Thyroid gland (tissue), 4 donors: ENCODE data around the gene SPRTN.

Experiments used
- POLR2A ChIP-seq, 2 donors: fragments of 450-650 bp; IDR thresholded peaks; one replicate each; pipeline ENCODE4 v1.6.1; 2017; ENCODE audit warnings: antibody characterized with exemption in 2 of 2, mild to moderate bottlenecking in 2 of 2, moderate library complexity in 1 of 2
- TF ChIP-seq, protein P1 (sequence below), 6 experiments: fragments of 200-600 bp in 3 of 6; fragments of 450-650 bp in 3 of 6; sonication (generic) in 3 of 6; IDR thresholded peaks; one replicate each; pipeline ENCODE4 v1.5.1; 2016 to 2019; ENCODE audit warnings: antibody characterized with exemption in 6 of 6, mild to moderate bottlenecking in 2 of 6, inconsistent platforms in 1 of 6, moderate library complexity in 1 of 6

GRCh38 chr1:231338270-231339128 is at the start of gene SPRTN:
- no peak for TF ChIP-seq POLR2A (IDR thresholded peaks at IDR 0.05)
- TF ChIP-seq, protein P1, sequence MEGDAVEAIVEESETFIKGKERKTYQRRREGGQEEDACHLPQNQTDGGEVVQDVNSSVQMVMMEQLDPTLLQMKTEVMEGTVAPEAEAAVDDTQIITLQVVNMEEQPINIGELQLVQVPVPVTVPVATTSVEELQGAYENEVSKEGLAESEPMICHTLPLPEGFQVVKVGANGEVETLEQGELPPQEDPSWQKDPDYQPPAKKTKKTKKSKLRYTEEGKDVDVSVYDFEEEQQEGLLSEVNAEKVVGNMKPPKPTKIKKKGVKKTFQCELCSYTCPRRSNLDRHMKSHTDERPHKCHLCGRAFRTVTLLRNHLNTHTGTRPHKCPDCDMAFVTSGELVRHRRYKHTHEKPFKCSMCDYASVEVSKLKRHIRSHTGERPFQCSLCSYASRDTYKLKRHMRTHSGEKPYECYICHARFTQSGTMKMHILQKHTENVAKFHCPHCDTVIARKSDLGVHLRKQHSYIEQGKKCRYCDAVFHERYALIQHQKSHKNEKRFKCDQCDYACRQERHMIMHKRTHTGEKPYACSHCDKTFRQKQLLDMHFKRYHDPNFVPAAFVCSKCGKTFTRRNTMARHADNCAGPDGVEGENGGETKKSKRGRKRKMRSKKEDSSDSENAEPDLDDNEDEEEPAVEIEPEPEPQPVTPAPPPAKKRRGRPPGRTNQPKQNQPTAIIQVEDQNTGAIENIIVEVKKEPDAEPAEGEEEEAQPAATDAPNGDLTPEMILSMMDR (IDR thresholded peaks at IDR 0.05): no peak
